ENCODE measurements around the gene SUSD1. TPM values are rescaled to one million over a fixed set of nuclear protein-coding genes. Genes with fewer than 3 reads are reported as not detected.
A peak's percentile ranks its signal among the peaks of the same experiment; 100 is the strongest.

Gene SUSD1
- total RNA-seq, 1 experiment from 2014 or later, result 8.1 TPM

DNA sequence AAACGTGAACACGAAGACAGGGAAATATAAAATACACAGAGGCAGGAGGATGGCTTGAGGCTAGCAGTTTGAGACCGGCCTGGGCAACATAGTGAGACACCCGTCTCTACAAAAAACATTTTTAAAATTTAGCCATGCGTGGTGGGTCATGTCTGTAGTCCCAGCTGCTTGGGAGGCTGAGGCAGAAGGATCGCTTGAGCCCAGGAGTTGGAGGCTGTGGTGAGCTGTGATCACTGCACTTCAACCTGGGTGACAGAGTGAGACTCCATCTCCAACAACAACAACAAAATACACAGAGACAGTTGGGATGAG is 55.1 kb downstream of the SUSD1 start:
- Histone ChIP-seq H2AFZ (ENCODE audit: low read length) (no peak overlapping the region), H2BK20ac (ENCODE audit: low read depth, low read length, poor library complexity, severe bottlenecking) (no peak overlapping the region), H2BK120ac (ENCODE audit: low read depth, low read length, poor library complexity, severe bottlenecking) (no peak overlapping the region), H2BK15ac (ENCODE audit: low read depth, low read length) (no peak overlapping the region), H4K5ac (ENCODE audit: insufficient read length, low read depth, low read length) (no peak overlapping the region), H3K23me2 (ENCODE audit: insufficient read length, low read depth, low read length, poor library complexity, severe bottlenecking) (no peaks in the 10 kb centered on the region), H3K4me2 (ENCODE audit: insufficient read depth, insufficient read length, low read length) (no peak overlapping the region), H3T11ph (ENCODE audit: low read length) (no peak overlapping the region), H3K9me3 (ENCODE audit: control insufficient read depth, low read depth, low read length) (no peaks in the 10 kb centered on the region), H2BK12ac (ENCODE audit: insufficient read length, low read depth, low read length) (no peak overlapping the region), H2BK5ac (ENCODE audit: insufficient read length, low read length) (no peak overlapping the region), H3K27ac (ENCODE audit: insufficient read length, low read depth, low read length) (no peak overlapping the region), H3K27me3 (ENCODE audit: insufficient read depth, low read length) (no peaks in the 10 kb centered on the region), H3K23ac (ENCODE audit: insufficient read length, low read depth, low read length) (no peak overlapping the region), H3K56ac (ENCODE audit: insufficient read length, low read depth, low read length) (no peak overlapping the region), H3K4me1 (ENCODE audit: insufficient read depth, low read length) (0 out of 2 replicates have a peak, but pooled peaks cover 4% of the 10 kb centered on the region), H2AK5ac (ENCODE audit: insufficient read length, low read length) (no peak overlapping the region), H3K18ac (ENCODE audit: insufficient read length, low read depth, low read length) (no peak overlapping the region), H3K79me1 (ENCODE audit: insufficient read depth, low read depth, low read length, poor library complexity, severe bottlenecking) (no peaks in the 10 kb centered on the region), H4K20me1 (ENCODE audit: control insufficient read depth, insufficient read depth, insufficient read length) (no peaks in the 10 kb centered on the region), H3K14ac (ENCODE audit: insufficient read depth, low read length) (no peak overlapping the region), H3K4ac (ENCODE audit: low read depth, low read length) (no peak overlapping the region), H4K8ac (replicated peaks; ENCODE audit: insufficient read length, low read depth, low read length) (no peak overlapping the region), H3K9ac (ENCODE audit: extremely low read depth, insufficient read length, low read length) (no peak overlapping the region), H4K91ac (ENCODE audit: insufficient read length, low read depth, low read length) (no peak overlapping the region), H3K79me2 (ENCODE audit: insufficient read depth, low read length) (no peaks in the 10 kb centered on the region)
- DNase-seq, result no peak
- Mint-ChIP-seq H3K27me3 (ENCODE audit: low read depth) (no peaks in the 10 kb centered on the region), H3K9me3 (no peaks in the 10 kb centered on the region), H3K4me1 (peaks cover 21 to 32% of the 10 kb centered on the region in 2 experiments), H3K36me3 (ENCODE audit: insufficient read depth in 1 of 3, low read depth in 3 of 3) (peaks cover 0 to 7% (median 3%) of the 10 kb centered on the region in 3 experiments; a peak in 3 of 7 replicates), H3K4me3 (no peak overlapping the region; a peak in 2 of 5 replicates), H3K27ac (peak overlapping the region; percentile 9 to 67 (median 56); a peak in 6 of 7 replicates)
- no CpG with 5 or more reads among the region's 6 CpGs for WGBS (ENCODE audit: extremely low coverage, insufficient read length, low lambda C conversion rate)
- TF ChIP-seq, protein P1, sequence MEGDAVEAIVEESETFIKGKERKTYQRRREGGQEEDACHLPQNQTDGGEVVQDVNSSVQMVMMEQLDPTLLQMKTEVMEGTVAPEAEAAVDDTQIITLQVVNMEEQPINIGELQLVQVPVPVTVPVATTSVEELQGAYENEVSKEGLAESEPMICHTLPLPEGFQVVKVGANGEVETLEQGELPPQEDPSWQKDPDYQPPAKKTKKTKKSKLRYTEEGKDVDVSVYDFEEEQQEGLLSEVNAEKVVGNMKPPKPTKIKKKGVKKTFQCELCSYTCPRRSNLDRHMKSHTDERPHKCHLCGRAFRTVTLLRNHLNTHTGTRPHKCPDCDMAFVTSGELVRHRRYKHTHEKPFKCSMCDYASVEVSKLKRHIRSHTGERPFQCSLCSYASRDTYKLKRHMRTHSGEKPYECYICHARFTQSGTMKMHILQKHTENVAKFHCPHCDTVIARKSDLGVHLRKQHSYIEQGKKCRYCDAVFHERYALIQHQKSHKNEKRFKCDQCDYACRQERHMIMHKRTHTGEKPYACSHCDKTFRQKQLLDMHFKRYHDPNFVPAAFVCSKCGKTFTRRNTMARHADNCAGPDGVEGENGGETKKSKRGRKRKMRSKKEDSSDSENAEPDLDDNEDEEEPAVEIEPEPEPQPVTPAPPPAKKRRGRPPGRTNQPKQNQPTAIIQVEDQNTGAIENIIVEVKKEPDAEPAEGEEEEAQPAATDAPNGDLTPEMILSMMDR (conservative IDR thresholded peaks at IDR 0.05), result no peak
